GM12878 (cell line): Measurements from ENCODE around the gene OPCML. TPM values are rescaled to one million over a fixed set of nuclear protein-coding genes. Genes with fewer than 3 reads are reported as not detected.

Experiments used
- ATAC-seq: fragments of 200-7000 bp; cut with Tn5 transposase; 3 replicates; pipeline ENCODE4 v1.9.1; 2020; ENCODE audit warnings: mild to moderate bottlenecking, moderate library complexity
- BruUV-seq: library from RNA; stranded (reverse); fragments of 400-500 nt; replicated peaks from 2 replicates; lab custom pipeline; 2021; lab: Mats Ljungman, UMichigan
- CTCF ChIA-PET: fragments of 300-600 bp; sonication (Branson Sonifier 250); formaldehyde crosslinking; extraction: SDS; loops from one replicate; lab custom pipeline; 2021; ENCODE audit warnings: inconsistent platforms; lab: Yijun Ruan, JAX
- POLR2A ChIA-PET: fragments of 350-600 bp; formaldehyde crosslinking; extraction: SDS; loops from one replicate; lab custom pipeline; 2021; ENCODE audit warnings: inconsistent platforms; lab: Charles Lee
- RAD21 ChIA-PET: fragments of 300-600 bp; sonication (Branson Sonifier 250); formaldehyde crosslinking; loops from one replicate; lab custom pipeline; 2023; ENCODE audit warnings: antibody characterized with exemption; ENCODE audit not compliant: unreplicated experiment; lab: Charles Lee
- SMC1A ChIA-PET: fragments of 300-600 bp; sonication (Branson Sonifier 250); formaldehyde crosslinking; loops from one replicate; lab custom pipeline; 2023; ENCODE audit not compliant: unreplicated experiment, uncharacterized antibody; lab: Charles Lee
- DNase-seq: peaks from one replicate; pipeline ENCODE4 v3.0.0-alpha.2; 2011; ENCODE audit warnings: low read depth, low spot score
- FAIRE-seq: peaks from 3 replicates; lab custom pipeline; 2011; peaks lifted over from hg19 to GRCh38; lab: Jason Lieb, UNC
- H2AFZ ChIP-seq: 2 replicates; pipeline ENCODE4 v1.6.0; 2011; ENCODE audit warnings: low read depth, low read length, control low read depth; ENCODE audit not compliant: control insufficient read depth
- H3K27ac ChIP-seq: 2 replicates; pipeline ENCODE4 v1.5.1; 2011; ENCODE audit warnings: control low read depth; ENCODE audit not compliant: control insufficient read depth, insufficient read depth
- H3K27me3 ChIP-seq, 2 experiments: replicated peaks in 1 of 2; 2 replicates each; pipeline versions ENCODE4 v1.6.0 to v1.6.1; 2011; ENCODE audit warnings: low read length in 1 of 2; ENCODE audit not compliant: control insufficient read depth in 2 of 2, insufficient read depth in 2 of 2
- H3K36me3 ChIP-seq, 2 experiments: 2 replicates each; pipeline ENCODE4 v1.5.1; 2011; ENCODE audit warnings: low read length in 1 of 2; ENCODE audit not compliant: control insufficient read depth in 2 of 2, insufficient read depth in 2 of 2
- H3K4me1 ChIP-seq: 2 replicates; pipeline ENCODE4 v1.6.1; 2011; ENCODE audit warnings: mild to moderate bottlenecking, low read length, moderate library complexity, mixed read lengths; ENCODE audit not compliant: control insufficient read depth, insufficient read depth
- H3K4me2 ChIP-seq: 2 replicates; pipeline ENCODE4 v1.6.0; 2011; ENCODE audit warnings: control low read depth; ENCODE audit not compliant: control insufficient read depth, insufficient read depth
- H3K4me3 ChIP-seq: fragments of 200-600 bp; sonication (generic); 2 replicates; pipeline ENCODE4 v1.5.1; 2016
- H3K79me2 ChIP-seq: 2 replicates; pipeline ENCODE4 v1.6.0; 2011; ENCODE audit warnings: low read length; ENCODE audit not compliant: control insufficient read depth, insufficient read depth
- H3K9ac ChIP-seq: 2 replicates; pipeline ENCODE4 v1.8.0; 2011; ENCODE audit warnings: low read length, control low read depth, mixed read lengths; ENCODE audit not compliant: control insufficient read depth, insufficient read depth
- H3K9me3 ChIP-seq: replicated peaks from 3 replicates; pipeline ENCODE4 v1.5.1; 2011; ENCODE audit warnings: mild to moderate bottlenecking, low read length; ENCODE audit not compliant: control insufficient read depth, insufficient read depth
- H4K20me1 ChIP-seq: 2 replicates; pipeline ENCODE4 v1.6.0; 2011; ENCODE audit not compliant: control insufficient read depth, insufficient read depth
- EED ChIP-seq: sonication (generic); IDR thresholded peaks from 2 replicates; pipeline ENCODE4 v1.6.1; 2016; ENCODE audit warnings: antibody characterized with exemption, low read depth
- EGR1 ChIP-seq, 2 experiments: IDR thresholded peaks; 1 replicate in 1 of 2; 2 replicates in 1 of 2; pipeline ENCODE4 v1.6.1; 2011 to 2012; ENCODE audit warnings: low read depth in 2 of 2, low read length in 2 of 2, borderline replicate concordance in 1 of 2, mild to moderate bottlenecking in 1 of 2, moderate library complexity in 1 of 2
- FOS ChIP-seq: IDR thresholded peaks from 3 replicates; pipeline ENCODE4 v1.6.1; 2011; ENCODE audit warnings: borderline replicate concordance; ENCODE audit not compliant: insufficient read length; ENCODE audit errors: extremely low read depth
- KLF5 ChIP-seq: fragments of 450-650 bp; IDR thresholded peaks from 2 replicates; pipeline ENCODE4 v1.6.1; 2014; ENCODE audit warnings: mild to moderate bottlenecking; ENCODE audit not compliant: partially characterized antibody
- MTA2 ChIP-seq: fragments of 450-650 bp; IDR thresholded peaks from 2 replicates; pipeline ENCODE4 v1.6.1; 2016; ENCODE audit warnings: low read depth, mild to moderate bottlenecking, moderate library complexity
- NFXL1 ChIP-seq: fragments of 450-650 bp; IDR thresholded peaks from 2 replicates; pipeline ENCODE4 v1.6.1; 2017; ENCODE audit warnings: antibody characterized with exemption, mild to moderate bottlenecking, borderline replicate concordance
- NR2C1 ChIP-seq: fragments of 450-650 bp; IDR thresholded peaks from 2 replicates; pipeline ENCODE4 v1.6.1; 2017; ENCODE audit warnings: antibody characterized with exemption, mild to moderate bottlenecking, moderate library complexity
- POLR2AphosphoS5 ChIP-seq: IDR thresholded peaks from 2 replicates; pipeline ENCODE4 v1.6.1; 2011; ENCODE audit warnings: mild to moderate bottlenecking, low read length, inconsistent platforms
- RB1 ChIP-seq: fragments of 450-650 bp; formaldehyde crosslinking; IDR thresholded peaks from 2 replicates; pipeline ENCODE4 v1.6.1; 2017; ENCODE audit warnings: mild to moderate bottlenecking, borderline replicate concordance
- RBBP5 ChIP-seq: fragments of 200-600 bp; sonication (generic); conservative IDR thresholded peaks from 2 replicates; pipeline ENCODE4 v1.6.1; 2016
- RUNX3 ChIP-seq: IDR thresholded peaks from 2 replicates; pipeline ENCODE4 v1.6.1; 2012; ENCODE audit warnings: low read length, inconsistent platforms
- TAF1 ChIP-seq: IDR thresholded peaks from 2 replicates; pipeline ENCODE4 v1.6.1; 2011; ENCODE audit warnings: mild to moderate bottlenecking, low read depth, low read length, borderline replicate concordance
- WGBS: methylation state at CpG from one replicate; pipeline ENCODE4 v1.1.6; 2016; ENCODE audit warnings: low lambda C conversion rate; ENCODE audit not compliant: insufficient replicate concordance, insufficient coverage; ENCODE audit errors: missing lambda C conversion rate; 5-methylcytosine and 5-hydroxymethylcytosine counted together
- in situ Hi-C: fragments of 300-500 bp; cut with MboI; formaldehyde crosslinking; loops from 9 replicates; pipeline ENCODE4 v1.14.3; 2018; ENCODE audit warnings: mixed read lengths
- intact Hi-C: fragments of 100-400 bp; cut with micrococcal nuclease; formaldehyde crosslinking; loops from one replicate; pipeline ENCODE4 v1.14.2; 2022; ENCODE audit not compliant: unreplicated experiment
- polyA plus RNA-seq, 11 experiments: library from polyadenylated mRNA; depleted of rRNA in 4 of 11; unstranded in 6 of 11; stranded (reverse) in 5 of 11; fragments of >200 nt; fragmentation: Nextera tagmentation in 4 of 11; fragmentation: Illumina TruSeq in 1 of 11; extraction: Ambion mirVana in 4 of 11; extraction: Trizol in 1 of 11; gene quantifications; 1 replicate in 1 of 11; 2 replicates in 10 of 11; pipeline versions ENCODE4 v1.2.1 to v1.2.3, GENCODE V29; 2011 to 2016; ENCODE audit warnings: inconsistent platforms in 2 of 11, missing spikeins in 2 of 11, low read depth in 1 of 11
- total RNA-seq, 4 experiments: library from RNA; depleted of rRNA in 3 of 4; stranded (reverse); fragments of >200 nt in 3 of 4; fragmentation: Illumina TruSeq in 1 of 4; extraction: Trizol in 1 of 4; gene quantifications; 2 replicates each; pipeline versions ENCODE4 v1.2.1 to v1.2.3, GENCODE V29; 2013 to 2021
- TF ChIP-seq, protein P1 (sequence below): IDR thresholded peaks from 2 replicates; pipeline ENCODE4 v1.6.1; 2012; ENCODE audit warnings: mild to moderate bottlenecking, low read depth, low read length
- TF ChIP-seq, protein P2 (sequence below): fragments of 450-650 bp; IDR thresholded peaks from 2 replicates; pipeline ENCODE4 v1.6.1; 2018; ENCODE audit warnings: mild to moderate bottlenecking, low read depth, moderate library complexity; ENCODE audit not compliant: partially characterized antibody
- TF ChIP-seq, protein P3 (sequence below): fragments of 450-650 bp; IDR thresholded peaks from 2 replicates; pipeline ENCODE4 v1.6.1; 2016; ENCODE audit warnings: mild to moderate bottlenecking
- TF ChIP-seq, protein P4 (sequence below): IDR thresholded peaks from 2 replicates; pipeline ENCODE4 v1.6.1; 2011; ENCODE audit warnings: borderline replicate concordance, low read depth, mild to moderate bottlenecking, moderate library complexity, low read length; ENCODE audit not compliant: insufficient read depth, poor library complexity, severe bottlenecking

The OPCML gene
- total and polyA plus RNA-seq, 10 of the 15 experiments (the other 5 are each of a cell fraction or from before 2014, with no cell fraction given): 0.84 TPM; not detected in 9

DNA sequence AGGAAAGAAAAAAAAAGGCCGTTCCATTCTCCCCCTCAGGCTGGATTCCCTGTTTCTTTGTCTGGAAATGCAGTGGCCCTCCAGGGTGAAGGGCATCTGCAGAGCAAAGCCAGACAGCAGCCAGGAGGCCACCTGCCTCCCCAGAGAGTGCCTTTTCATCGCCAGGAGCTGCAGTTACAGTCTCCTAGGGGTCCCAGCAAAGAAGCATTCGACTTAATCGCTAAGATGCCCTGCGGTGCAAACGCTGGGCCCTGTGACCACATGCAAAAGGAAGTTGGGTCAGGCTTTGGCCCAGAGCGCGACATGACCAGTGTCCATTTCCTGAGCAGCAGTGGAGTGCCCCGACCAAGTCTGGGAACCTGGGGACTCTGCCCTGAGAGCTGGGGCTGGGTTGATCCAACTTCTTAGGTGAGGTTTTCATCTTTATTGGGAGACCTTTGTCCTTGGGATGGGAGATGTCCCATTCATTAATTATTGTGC, 304.6 kb downstream of the OPCML start:
- RAD21 ChIA-PET: no interaction called here
- intact Hi-C loops: no loop called here
- no TSS peak for BruUV-seq
- no peaks in the 10 kb centered on the region for H4K20me1 ChIP-seq
- ATAC-seq (no peak), DNase-seq (no peak), FAIRE-seq (no peak)
- SMC1A ChIA-PET: no interaction called here
- in situ Hi-C loops: no loop called here
- WGBS: 37% methylated on average over 9 of the region's 9 CpGs
- CTCF ChIA-PET: interaction anchor here (0.6 to 0.7 kb wide), 2 partner anchors 345 to 600 kb away, joined by 3 to 4 read pairs; no protein-coding TSS in a partner anchor
- H3K4me2 ChIP-seq: no peak overlapping the region
- no peaks in the 10 kb centered on the region for H3K4me1 ChIP-seq
- no peaks in the 10 kb centered on the region for H3K36me3 ChIP-seq
- no peak overlapping the region for H3K4me3 ChIP-seq
- H3K27ac ChIP-seq: no peak overlapping the region
- H3K79me2 ChIP-seq: no peaks in the 10 kb centered on the region
- no peak overlapping the region for H2AFZ ChIP-seq
- H3K9me3 ChIP-seq: no peaks in the 10 kb centered on the region; the same call in 2 of the 3 replicates
- POLR2A ChIA-PET: no interaction called here
- H3K27me3 ChIP-seq: no peaks in the 10 kb centered on the region
- no peak overlapping the region for H3K9ac ChIP-seq
- TF ChIP-seq, protein P1, sequence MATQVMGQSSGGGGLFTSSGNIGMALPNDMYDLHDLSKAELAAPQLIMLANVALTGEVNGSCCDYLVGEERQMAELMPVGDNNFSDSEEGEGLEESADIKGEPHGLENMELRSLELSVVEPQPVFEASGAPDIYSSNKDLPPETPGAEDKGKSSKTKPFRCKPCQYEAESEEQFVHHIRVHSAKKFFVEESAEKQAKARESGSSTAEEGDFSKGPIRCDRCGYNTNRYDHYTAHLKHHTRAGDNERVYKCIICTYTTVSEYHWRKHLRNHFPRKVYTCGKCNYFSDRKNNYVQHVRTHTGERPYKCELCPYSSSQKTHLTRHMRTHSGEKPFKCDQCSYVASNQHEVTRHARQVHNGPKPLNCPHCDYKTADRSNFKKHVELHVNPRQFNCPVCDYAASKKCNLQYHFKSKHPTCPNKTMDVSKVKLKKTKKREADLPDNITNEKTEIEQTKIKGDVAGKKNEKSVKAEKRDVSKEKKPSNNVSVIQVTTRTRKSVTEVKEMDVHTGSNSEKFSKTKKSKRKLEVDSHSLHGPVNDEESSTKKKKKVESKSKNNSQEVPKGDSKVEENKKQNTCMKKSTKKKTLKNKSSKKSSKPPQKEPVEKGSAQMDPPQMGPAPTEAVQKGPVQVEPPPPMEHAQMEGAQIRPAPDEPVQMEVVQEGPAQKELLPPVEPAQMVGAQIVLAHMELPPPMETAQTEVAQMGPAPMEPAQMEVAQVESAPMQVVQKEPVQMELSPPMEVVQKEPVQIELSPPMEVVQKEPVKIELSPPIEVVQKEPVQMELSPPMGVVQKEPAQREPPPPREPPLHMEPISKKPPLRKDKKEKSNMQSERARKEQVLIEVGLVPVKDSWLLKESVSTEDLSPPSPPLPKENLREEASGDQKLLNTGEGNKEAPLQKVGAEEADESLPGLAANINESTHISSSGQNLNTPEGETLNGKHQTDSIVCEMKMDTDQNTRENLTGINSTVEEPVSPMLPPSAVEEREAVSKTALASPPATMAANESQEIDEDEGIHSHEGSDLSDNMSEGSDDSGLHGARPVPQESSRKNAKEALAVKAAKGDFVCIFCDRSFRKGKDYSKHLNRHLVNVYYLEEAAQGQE: no peak
- TF ChIP-seq RUNX3 (no peak), EGR1 (IDR thresholded peaks at IDR 0.05; ENCODE audit: borderline replicate concordance in 1 of 2, low read depth in 2 of 2, low read length in 2 of 2) (no peak), NR2C1 (no peak), POLR2AphosphoS5 (no peak), NFXL1 (no peak), RB1 (no peak), KLF5 (no peak), MTA2 (no peak), RBBP5 (no peak), FOS (no peak), EED (no peak), TAF1 (no peak)
- TF ChIP-seq, protein P2, sequence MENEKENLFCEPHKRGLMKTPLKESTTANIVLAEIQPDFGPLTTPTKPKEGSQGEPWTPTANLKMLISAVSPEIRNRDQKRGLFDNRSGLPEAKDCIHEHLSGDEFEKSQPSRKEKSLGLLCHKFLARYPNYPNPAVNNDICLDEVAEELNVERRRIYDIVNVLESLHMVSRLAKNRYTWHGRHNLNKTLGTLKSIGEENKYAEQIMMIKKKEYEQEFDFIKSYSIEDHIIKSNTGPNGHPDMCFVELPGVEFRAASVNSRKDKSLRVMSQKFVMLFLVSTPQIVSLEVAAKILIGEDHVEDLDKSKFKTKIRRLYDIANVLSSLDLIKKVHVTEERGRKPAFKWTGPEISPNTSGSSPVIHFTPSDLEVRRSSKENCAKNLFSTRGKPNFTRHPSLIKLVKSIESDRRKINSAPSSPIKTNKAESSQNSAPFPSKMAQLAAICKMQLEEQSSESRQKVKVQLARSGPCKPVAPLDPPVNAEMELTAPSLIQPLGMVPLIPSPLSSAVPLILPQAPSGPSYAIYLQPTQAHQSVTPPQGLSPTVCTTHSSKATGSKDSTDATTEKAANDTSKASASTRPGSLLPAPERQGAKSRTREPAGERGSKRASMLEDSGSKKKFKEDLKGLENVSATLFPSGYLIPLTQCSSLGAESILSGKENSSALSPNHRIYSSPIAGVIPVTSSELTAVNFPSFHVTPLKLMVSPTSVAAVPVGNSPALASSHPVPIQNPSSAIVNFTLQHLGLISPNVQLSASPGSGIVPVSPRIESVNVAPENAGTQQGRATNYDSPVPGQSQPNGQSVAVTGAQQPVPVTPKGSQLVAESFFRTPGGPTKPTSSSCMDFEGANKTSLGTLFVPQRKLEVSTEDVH: no peak
- TF ChIP-seq, protein P3, sequence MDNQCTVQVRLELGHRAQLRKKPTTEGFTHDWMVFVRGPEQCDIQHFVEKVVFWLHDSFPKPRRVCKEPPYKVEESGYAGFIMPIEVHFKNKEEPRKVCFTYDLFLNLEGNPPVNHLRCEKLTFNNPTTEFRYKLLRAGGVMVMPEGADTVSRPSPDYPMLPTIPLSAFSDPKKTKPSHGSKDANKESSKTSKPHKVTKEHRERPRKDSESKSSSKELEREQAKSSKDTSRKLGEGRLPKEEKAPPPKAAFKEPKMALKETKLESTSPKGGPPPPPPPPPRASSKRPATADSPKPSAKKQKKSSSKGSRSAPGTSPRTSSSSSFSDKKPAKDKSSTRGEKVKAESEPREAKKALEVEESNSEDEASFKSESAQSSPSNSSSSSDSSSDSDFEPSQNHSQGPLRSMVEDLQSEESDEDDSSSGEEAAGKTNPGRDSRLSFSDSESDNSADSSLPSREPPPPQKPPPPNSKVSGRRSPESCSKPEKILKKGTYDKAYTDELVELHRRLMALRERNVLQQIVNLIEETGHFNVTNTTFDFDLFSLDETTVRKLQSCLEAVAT: no peak
- TF ChIP-seq, protein P4, sequence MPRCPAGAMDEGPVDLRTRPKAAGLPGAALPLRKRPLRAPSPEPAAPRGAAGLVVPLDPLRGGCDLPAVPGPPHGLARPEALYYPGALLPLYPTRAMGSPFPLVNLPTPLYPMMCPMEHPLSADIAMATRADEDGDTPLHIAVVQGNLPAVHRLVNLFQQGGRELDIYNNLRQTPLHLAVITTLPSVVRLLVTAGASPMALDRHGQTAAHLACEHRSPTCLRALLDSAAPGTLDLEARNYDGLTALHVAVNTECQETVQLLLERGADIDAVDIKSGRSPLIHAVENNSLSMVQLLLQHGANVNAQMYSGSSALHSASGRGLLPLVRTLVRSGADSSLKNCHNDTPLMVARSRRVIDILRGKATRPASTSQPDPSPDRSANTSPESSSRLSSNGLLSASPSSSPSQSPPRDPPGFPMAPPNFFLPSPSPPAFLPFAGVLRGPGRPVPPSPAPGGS: no peak
